MCF 10A (cell line): ENCODE measurements around the gene LRRC43. TPM values are rescaled to one million over a fixed set of nuclear protein-coding genes. Genes with fewer than 3 reads are reported as not detected.

Experiments used
- BruUV-seq: library from RNA; stranded (reverse); fragments of 400-500 nt; replicated peaks from 2 replicates; lab custom pipeline; 2021; lab: Mats Ljungman, UMichigan
- CTCF ChIA-PET: fragments of 300-600 bp; sonication (Branson Sonifier 250); formaldehyde crosslinking; extraction: SDS; loops from one replicate; lab custom pipeline; 2021; ENCODE audit warnings: antibody characterized with exemption, inconsistent platforms; lab: Yijun Ruan, JAX
- POLR2A ChIA-PET: fragments of 300-600, 350-650 bp; sonication (Branson Sonifier 250); formaldehyde crosslinking; extraction: SDS; loops from one replicate; lab custom pipeline; 2020; ENCODE audit warnings: antibody characterized with exemption, inconsistent platforms; lab: Yijun Ruan, JAX
- DNase-seq: peaks from one replicate; pipeline ENCODE4 v3.0.0-alpha.2; 2018; ENCODE audit not compliant: unreplicated experiment
- H3K27ac Mint-ChIP-seq: one replicate; pipeline ENCODE4 v1.8.0; 2022; ENCODE audit warnings: mild to moderate bottlenecking, low read depth, mixed read lengths; ENCODE audit not compliant: unreplicated experiment
- H3K27me3 Mint-ChIP-seq: one replicate; pipeline ENCODE4 v1.8.0; 2022; ENCODE audit warnings: mixed read lengths; ENCODE audit not compliant: insufficient read depth, unreplicated experiment
- H3K36me3 Mint-ChIP-seq: one replicate; pipeline ENCODE4 v1.8.0; 2022; ENCODE audit warnings: mild to moderate bottlenecking, moderate library complexity, mixed read lengths; ENCODE audit not compliant: insufficient read depth, unreplicated experiment
- H3K4me1 Mint-ChIP-seq: one replicate; pipeline ENCODE4 v1.8.0; 2022; ENCODE audit warnings: mixed read lengths; ENCODE audit not compliant: insufficient read depth, unreplicated experiment
- H3K4me3 Mint-ChIP-seq: one replicate; pipeline ENCODE4 v1.8.0; 2022; ENCODE audit warnings: mild to moderate bottlenecking, moderate library complexity, mixed read lengths; ENCODE audit not compliant: unreplicated experiment
- H3K9me3 Mint-ChIP-seq: one replicate; pipeline ENCODE4 v1.8.0; 2022; ENCODE audit warnings: mixed read lengths; ENCODE audit not compliant: unreplicated experiment
- intact Hi-C: fragments of 100-400 bp; cut with micrococcal nuclease; formaldehyde crosslinking; loops from 2 replicates; pipeline ENCODE4 v1.14.1; 2022
- total RNA-seq: library from RNA; stranded (reverse); gene quantifications from 2 replicates; pipeline ENCODE4 v1.2.3, GENCODE V29; 2022
- TF ChIP-seq, protein P1 (sequence below): fragments of 200-600 bp; IDR thresholded peaks from one replicate; pipeline ENCODE4 v1.8.0; 2022; ENCODE audit warnings: antibody characterized with exemption, mild to moderate bottlenecking; ENCODE audit not compliant: unreplicated experiment

The LRRC43 gene
- total RNA-seq, 1 experiment from 2014 or later, result not detected

DNA sequence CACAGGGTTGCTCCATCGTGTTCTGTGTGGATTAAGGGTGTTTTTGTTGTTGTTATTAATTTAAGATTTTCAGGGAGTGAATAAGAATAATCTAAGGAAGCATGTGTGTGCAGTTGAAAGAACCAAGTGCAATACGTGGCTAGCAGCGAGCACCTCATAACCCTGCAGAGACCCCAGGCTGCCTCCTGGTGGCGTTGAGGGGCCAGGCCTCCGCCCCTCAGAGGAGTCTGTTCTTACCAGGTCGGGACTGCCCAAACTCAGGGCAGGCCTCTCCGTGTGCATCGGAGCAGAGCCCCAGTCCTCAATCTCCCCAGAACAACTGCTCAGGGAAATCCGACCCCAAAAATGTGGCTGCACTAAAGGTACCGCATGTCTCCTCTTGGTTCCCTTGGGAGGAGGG is 45.7 kb upstream of the LRRC43 start:
- TF ChIP-seq, protein P1, sequence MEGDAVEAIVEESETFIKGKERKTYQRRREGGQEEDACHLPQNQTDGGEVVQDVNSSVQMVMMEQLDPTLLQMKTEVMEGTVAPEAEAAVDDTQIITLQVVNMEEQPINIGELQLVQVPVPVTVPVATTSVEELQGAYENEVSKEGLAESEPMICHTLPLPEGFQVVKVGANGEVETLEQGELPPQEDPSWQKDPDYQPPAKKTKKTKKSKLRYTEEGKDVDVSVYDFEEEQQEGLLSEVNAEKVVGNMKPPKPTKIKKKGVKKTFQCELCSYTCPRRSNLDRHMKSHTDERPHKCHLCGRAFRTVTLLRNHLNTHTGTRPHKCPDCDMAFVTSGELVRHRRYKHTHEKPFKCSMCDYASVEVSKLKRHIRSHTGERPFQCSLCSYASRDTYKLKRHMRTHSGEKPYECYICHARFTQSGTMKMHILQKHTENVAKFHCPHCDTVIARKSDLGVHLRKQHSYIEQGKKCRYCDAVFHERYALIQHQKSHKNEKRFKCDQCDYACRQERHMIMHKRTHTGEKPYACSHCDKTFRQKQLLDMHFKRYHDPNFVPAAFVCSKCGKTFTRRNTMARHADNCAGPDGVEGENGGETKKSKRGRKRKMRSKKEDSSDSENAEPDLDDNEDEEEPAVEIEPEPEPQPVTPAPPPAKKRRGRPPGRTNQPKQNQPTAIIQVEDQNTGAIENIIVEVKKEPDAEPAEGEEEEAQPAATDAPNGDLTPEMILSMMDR, result no peak
- ChIA-PET POLR2A (no interaction called here), CTCF (no interaction called here)
- H3K4me3 Mint-ChIP-seq, result no peak overlapping the region
- H3K4me1 Mint-ChIP-seq, result no peaks in the 10 kb centered on the region
- peaks cover 39% of the 10 kb centered on the region for H3K36me3 Mint-ChIP-seq
- intact Hi-C loops, result no loop called here
- H3K27ac Mint-ChIP-seq, result no peak overlapping the region
- no peak for DNase-seq
- no TSS peak for BruUV-seq
- no peaks in the 10 kb centered on the region for H3K9me3 Mint-ChIP-seq
- no peaks in the 10 kb centered on the region for H3K27me3 Mint-ChIP-seq

DNA sequence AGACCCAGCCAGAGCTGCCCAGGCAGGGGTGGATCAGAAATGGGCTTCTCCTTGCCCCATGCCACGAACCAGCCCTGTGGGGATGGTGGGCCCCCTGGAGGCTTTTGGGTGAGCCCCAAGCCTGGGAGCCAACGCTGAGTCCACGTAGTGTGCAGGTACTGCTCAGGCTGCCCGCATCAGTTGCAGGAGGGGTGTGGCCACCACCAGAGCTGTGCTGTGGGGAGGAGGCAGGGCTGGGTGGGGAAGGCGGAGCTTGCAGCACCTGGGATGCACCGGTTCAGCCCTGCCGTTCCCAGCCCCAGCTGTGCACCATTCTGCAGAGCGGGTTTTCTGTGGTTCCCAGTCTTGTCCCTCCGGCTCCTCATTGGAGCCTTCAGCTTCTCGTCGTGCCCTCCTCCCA is 45.2 kb upstream of the LRRC43 start:
- Mint-ChIP-seq H3K9me3 (no peaks in the 10 kb centered on the region), H3K36me3 (peaks cover 42% of the 10 kb centered on the region), H3K27ac (no peak overlapping the region), H3K27me3 (no peaks in the 10 kb centered on the region), H3K4me1 (no peaks in the 10 kb centered on the region), H3K4me3 (no peak overlapping the region)
- no TSS peak for BruUV-seq
- ChIA-PET POLR2A (no interaction called here), CTCF (no interaction called here)
- TF ChIP-seq, protein P1, result no peak
- intact Hi-C loops, result no loop called here
- no peak for DNase-seq

DNA sequence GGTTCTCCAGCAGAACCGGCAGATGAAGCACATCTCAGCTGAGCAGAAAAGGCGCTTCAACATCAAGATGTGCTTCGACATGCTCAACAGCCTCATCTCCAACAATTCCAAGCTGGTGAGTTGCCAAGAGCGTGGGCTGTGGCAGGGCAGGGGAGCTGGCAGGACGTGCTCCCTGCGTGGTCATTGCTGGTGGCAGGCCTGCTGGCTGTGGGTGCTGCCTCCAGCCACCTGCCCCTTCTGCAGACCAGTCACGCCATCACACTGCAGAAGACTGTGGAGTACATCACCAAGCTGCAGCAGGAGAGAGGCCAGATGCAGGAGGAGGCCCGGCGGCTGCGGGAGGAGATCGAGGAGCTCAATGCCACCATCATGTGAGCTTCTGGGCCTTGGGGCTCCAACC is 44.7 kb upstream of the LRRC43 start:
- ChIA-PET POLR2A (no interaction called here), CTCF (interaction anchor here (0.5 kb wide), 1 partner anchor 16 kb away, joined by 4 read pairs; no protein-coding TSS in a partner anchor)
- Mint-ChIP-seq H3K27me3 (no peaks in the 10 kb centered on the region), H3K9me3 (no peaks in the 10 kb centered on the region), H3K36me3 (peaks cover 42% of the 10 kb centered on the region), H3K4me3 (no peak overlapping the region), H3K4me1 (no peaks in the 10 kb centered on the region), H3K27ac (no peak overlapping the region)
- DNase-seq, result no peak
- intact Hi-C loops, result no loop called here
- BruUV-seq, result no TSS peak
- TF ChIP-seq, protein P1, result no peak

DNA sequence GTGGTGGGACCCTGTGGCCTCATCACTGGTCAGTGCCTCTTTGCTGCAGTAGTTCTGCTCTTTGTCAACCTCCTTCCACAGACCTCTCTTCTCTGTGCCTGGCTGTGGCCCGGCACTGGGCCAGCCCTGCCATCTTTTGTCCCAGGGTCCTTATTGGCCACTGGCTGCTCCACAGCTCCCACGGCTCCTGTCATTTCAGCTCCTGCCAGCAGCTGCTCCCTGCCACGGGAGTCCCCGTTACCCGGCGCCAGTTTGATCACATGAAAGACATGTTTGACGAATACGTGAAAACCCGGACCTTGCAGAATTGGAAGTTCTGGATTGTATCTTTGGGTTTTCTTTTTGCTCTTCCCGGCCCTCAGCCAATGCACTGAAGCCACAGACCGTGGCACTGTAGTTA is 44.3 kb upstream of the LRRC43 start:
- POLR2A ChIA-PET, result no interaction called here
- Mint-ChIP-seq H3K27me3 (no peaks in the 10 kb centered on the region), H3K4me1 (no peaks in the 10 kb centered on the region), H3K9me3 (no peaks in the 10 kb centered on the region), H3K36me3 (peaks cover 42% of the 10 kb centered on the region), H3K4me3 (no peak overlapping the region), H3K27ac (no peak overlapping the region)
- CTCF ChIA-PET, result interaction anchor here (0.5 kb wide), 1 partner anchor 17 kb away, joined by 4 read pairs; no protein-coding TSS in a partner anchor
- TF ChIP-seq, protein P1, result no peak
- intact Hi-C loops, result no loop called here
- no peak for DNase-seq
- BruUV-seq, result no TSS peak
